Hepatocyte (in vitro differentiated cells): ENCODE data around the gene NHSL2. TPM values are rescaled to one million over a fixed set of nuclear protein-coding genes. Genes with fewer than 3 reads are reported as not detected.

ENCODE experiments used
- DNase-seq: peaks from one replicate; pipeline ENCODE4 v3.0.0-alpha.2; 2016; ENCODE audit warnings: low spot score
- H2AFZ ChIP-seq: fragments of 200-600 bp; sonication (generic); 2 replicates; pipeline ENCODE4 v1.6.0; 2016; ENCODE audit warnings: antibody characterized with exemption, mild to moderate bottlenecking
- H3K27ac ChIP-seq: fragments of 200-600 bp; sonication (generic); 2 replicates; pipeline ENCODE4 v1.5.1; 2016; ENCODE audit warnings: mild to moderate bottlenecking
- H3K27me3 ChIP-seq: fragments of 200-600 bp; sonication (generic); 2 replicates; pipeline ENCODE4 v1.6.1; 2016
- H3K36me3 ChIP-seq: fragments of 200-600 bp; sonication (generic); replicated peaks from 2 replicates; pipeline ENCODE4 v1.5.1; 2016; ENCODE audit warnings: low read depth; ENCODE audit not compliant: insufficient read depth
- H3K4me1 ChIP-seq: fragments of 200-600 bp; sonication (generic); 2 replicates; pipeline ENCODE4 v1.5.1; 2016; ENCODE audit warnings: mild to moderate bottlenecking, moderate library complexity; ENCODE audit not compliant: insufficient read depth
- H3K4me2 ChIP-seq: fragments of 200-600 bp; sonication (generic); 2 replicates; pipeline ENCODE4 v1.6.0; 2016
- H3K4me3 ChIP-seq: fragments of 200-600 bp; sonication (generic); 2 replicates; pipeline ENCODE4 v1.5.1; 2016; ENCODE audit warnings: mild to moderate bottlenecking
- H3K79me2 ChIP-seq: fragments of 200-600 bp; sonication (generic); 2 replicates; pipeline ENCODE4 v1.6.0; 2017; ENCODE audit warnings: mild to moderate bottlenecking
- H3K9me2 ChIP-seq: fragments of 200-600 bp; sonication (generic); replicated peaks from 2 replicates; pipeline ENCODE4 v1.6.0; 2017; ENCODE audit warnings: mild to moderate bottlenecking; ENCODE audit not compliant: insufficient read depth
- H3K9me3 ChIP-seq: fragments of 200-600 bp; sonication (generic); 2 replicates; pipeline ENCODE4 v1.5.1; 2016; ENCODE audit warnings: low read depth, mild to moderate bottlenecking
- H4K20me1 ChIP-seq: fragments of 200-600 bp; sonication (generic); 2 replicates; pipeline ENCODE4 v1.6.0; 2016; ENCODE audit warnings: mild to moderate bottlenecking; ENCODE audit not compliant: insufficient read depth, poor library complexity, severe bottlenecking
- EZH2 ChIP-seq: fragments of 200-600 bp; sonication (generic); IDR thresholded peaks from 2 replicates; pipeline ENCODE4 v1.6.1; 2016; ENCODE audit warnings: antibody characterized with exemption, mild to moderate bottlenecking, borderline replicate concordance
- EZH2phosphoT487 ChIP-seq: fragments of 200-600 bp; sonication (generic); IDR thresholded peaks from one replicate; pipeline ENCODE4 v1.6.1; 2018; ENCODE audit warnings: antibody characterized with exemption, mild to moderate bottlenecking, low read depth, moderate library complexity; ENCODE audit not compliant: unreplicated experiment, severe bottlenecking
- WGBS: methylation state at CpG from one replicate; pipeline ENCODE4 v1.1.6; 2016; ENCODE audit warnings: low lambda C conversion rate; ENCODE audit errors: missing lambda C conversion rate; 5-methylcytosine and 5-hydroxymethylcytosine counted together
- polyA plus RNA-seq: library from polyadenylated mRNA; unstranded; fragments of >200 nt; fragmentation: Nextera tagmentation; extraction: Ambion mirVana; gene quantifications from 2 replicates; pipeline ENCODE4 v1.2.1, GENCODE V29; 2016
- total RNA-seq: library from RNA; depleted of rRNA; stranded (reverse); fragments of >200 nt; gene quantifications from 2 replicates; pipeline ENCODE4 v1.2.3, GENCODE V29; 2014
- TF ChIP-seq, protein P1 (sequence below): fragments of 200-600 bp; sonication (generic); IDR thresholded peaks from 2 replicates; pipeline ENCODE4 v1.5.1; 2016; ENCODE audit warnings: antibody characterized with exemption, mild to moderate bottlenecking; ENCODE audit not compliant: poor library complexity

NHSL2 gene
- total and polyA plus RNA-seq, 2 experiments from 2014 or later, result 2.3 to 3.2 TPM

DNA sequence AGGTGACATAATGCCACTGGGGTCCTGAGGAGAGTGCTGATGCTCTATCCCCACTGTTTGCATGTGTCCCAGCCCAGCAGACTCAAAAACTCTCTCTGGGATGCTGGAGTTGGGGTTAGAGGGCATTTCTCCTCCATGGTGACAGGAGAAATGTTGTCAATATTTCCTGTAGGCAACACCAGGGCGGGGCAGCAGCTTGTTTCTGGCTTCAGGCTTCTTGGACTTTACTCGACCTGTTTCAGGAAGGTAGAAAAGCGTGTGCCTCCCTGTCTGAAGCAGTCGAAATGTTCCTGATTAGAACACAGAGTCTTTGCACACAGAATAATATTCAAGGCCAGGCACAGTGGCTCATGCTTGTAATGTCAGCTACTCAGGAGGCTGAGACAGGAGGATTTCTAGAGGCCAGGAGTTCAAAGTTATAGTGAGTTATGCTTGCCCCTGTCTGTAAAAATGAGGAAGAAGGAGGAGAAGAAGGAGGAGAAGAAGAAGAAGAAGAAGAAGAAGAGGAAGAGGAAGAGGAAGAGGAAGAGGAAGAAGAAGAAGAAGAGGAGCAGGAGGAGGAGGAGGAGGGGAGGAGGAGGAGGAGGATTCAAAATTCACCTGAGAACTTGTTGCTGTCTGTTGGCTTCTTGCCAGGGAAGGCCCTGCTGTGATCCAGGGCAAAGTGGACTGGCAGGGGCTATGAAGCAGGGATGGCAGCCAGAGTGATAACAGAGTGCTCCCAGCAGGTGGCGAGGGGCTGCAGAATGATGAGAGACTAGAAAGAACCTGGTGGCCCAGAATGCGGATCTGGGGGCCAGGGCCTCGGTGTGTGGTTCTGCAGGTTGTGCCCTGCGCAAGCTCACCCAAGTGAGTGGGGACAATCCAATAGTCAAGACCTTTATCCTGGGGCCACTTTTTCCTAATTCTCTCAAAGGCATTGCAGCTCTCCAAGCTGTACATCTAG is 138.1 kb downstream of the NHSL2 start:
- WGBS, result 72% methylated on average over 8 of the region's 8 CpGs
- H2AFZ ChIP-seq, result no peak overlapping the region
- H3K4me2 ChIP-seq, result no peak overlapping the region
- DNase-seq, result peak; percentile 28
- no peaks in the 10 kb centered on the region for H3K27me3 ChIP-seq
- H4K20me1 ChIP-seq, result no peaks in the 10 kb centered on the region
- no peaks in the 10 kb centered on the region for H3K4me1 ChIP-seq
- H3K9me3 ChIP-seq, result no peaks in the 10 kb centered on the region
- H3K36me3 ChIP-seq, result no peaks in the 10 kb centered on the region
- no peak overlapping the region for H3K27ac ChIP-seq
- TF ChIP-seq EZH2phosphoT487 (no peak), EZH2 (no peak)
- TF ChIP-seq, protein P1, sequence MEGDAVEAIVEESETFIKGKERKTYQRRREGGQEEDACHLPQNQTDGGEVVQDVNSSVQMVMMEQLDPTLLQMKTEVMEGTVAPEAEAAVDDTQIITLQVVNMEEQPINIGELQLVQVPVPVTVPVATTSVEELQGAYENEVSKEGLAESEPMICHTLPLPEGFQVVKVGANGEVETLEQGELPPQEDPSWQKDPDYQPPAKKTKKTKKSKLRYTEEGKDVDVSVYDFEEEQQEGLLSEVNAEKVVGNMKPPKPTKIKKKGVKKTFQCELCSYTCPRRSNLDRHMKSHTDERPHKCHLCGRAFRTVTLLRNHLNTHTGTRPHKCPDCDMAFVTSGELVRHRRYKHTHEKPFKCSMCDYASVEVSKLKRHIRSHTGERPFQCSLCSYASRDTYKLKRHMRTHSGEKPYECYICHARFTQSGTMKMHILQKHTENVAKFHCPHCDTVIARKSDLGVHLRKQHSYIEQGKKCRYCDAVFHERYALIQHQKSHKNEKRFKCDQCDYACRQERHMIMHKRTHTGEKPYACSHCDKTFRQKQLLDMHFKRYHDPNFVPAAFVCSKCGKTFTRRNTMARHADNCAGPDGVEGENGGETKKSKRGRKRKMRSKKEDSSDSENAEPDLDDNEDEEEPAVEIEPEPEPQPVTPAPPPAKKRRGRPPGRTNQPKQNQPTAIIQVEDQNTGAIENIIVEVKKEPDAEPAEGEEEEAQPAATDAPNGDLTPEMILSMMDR, result no peak
- no peaks in the 10 kb centered on the region for H3K79me2 ChIP-seq
- no peak overlapping the region for H3K4me3 ChIP-seq
- no peaks in the 10 kb centered on the region for H3K9me2 ChIP-seq

- no peak overlapping the region for H2AFZ ChIP-seq
- H3K9me2 ChIP-seq, result no peaks in the 10 kb centered on the region
- no peaks in the 10 kb centered on the region for H3K9me3 ChIP-seq
- H3K4me3 ChIP-seq, result no peak overlapping the region
- H4K20me1 ChIP-seq, result no peaks in the 10 kb centered on the region
- no peak overlapping the region for H3K27ac ChIP-seq
- no peak for DNase-seq
- H3K4me1 ChIP-seq, result no peaks in the 10 kb centered on the region
- H3K36me3 ChIP-seq, result no peaks in the 10 kb centered on the region
- no peak overlapping the region for H3K4me2 ChIP-seq
- 79% methylated on average over 5 of the region's 5 CpGs for WGBS
- no peaks in the 10 kb centered on the region for H3K79me2 ChIP-seq
- no peaks in the 10 kb centered on the region for H3K27me3 ChIP-seq
- TF ChIP-seq EZH2 (no peak), EZH2phosphoT487 (no peak)
- TF ChIP-seq, protein P1, result no peak
Observed at GRCh38 chrX:72050011-72050410, 139.4 kb downstream of the NHSL2 start.

DNA sequence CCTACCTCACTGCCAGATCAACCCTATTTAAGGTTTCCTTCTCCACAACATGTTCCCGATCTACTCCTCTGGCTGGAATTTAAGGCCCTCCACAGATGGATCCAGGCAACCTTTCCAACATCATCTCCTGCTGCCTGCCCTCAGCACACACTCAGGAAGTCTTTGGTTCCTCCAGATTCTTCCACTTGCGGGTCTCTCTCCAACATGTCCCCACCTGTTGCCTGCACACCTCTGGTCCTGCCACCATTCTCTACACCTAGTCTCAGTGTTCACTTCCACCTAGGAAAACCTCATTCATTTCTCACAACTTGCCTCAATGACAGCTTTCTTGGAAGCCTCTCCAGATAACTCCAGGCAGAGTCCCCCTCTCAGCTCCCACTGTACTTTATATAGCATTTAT is 140.9 kb downstream of the NHSL2 start:
- no peak overlapping the region for H3K27ac ChIP-seq
- no peaks in the 10 kb centered on the region for H3K27me3 ChIP-seq
- H4K20me1 ChIP-seq, result no peaks in the 10 kb centered on the region
- 80% methylated on average over 2 of the region's 2 CpGs for WGBS
- no peaks in the 10 kb centered on the region for H3K9me3 ChIP-seq
- H3K9me2 ChIP-seq, result no peaks in the 10 kb centered on the region
- H2AFZ ChIP-seq, result no peak overlapping the region
- DNase-seq, result no peak
- H3K4me3 ChIP-seq, result no peak overlapping the region
- no peaks in the 10 kb centered on the region for H3K4me1 ChIP-seq
- no peak for TF ChIP-seq EZH2
- TF ChIP-seq, protein P1, result no peak
- TF ChIP-seq EZH2phosphoT487, result no peak
- H3K79me2 ChIP-seq, result no peaks in the 10 kb centered on the region
- H3K4me2 ChIP-seq, result no peak overlapping the region
- H3K36me3 ChIP-seq, result no peaks in the 10 kb centered on the region
